Measurements from ENCODE around the gene PPARD.

DNA sequence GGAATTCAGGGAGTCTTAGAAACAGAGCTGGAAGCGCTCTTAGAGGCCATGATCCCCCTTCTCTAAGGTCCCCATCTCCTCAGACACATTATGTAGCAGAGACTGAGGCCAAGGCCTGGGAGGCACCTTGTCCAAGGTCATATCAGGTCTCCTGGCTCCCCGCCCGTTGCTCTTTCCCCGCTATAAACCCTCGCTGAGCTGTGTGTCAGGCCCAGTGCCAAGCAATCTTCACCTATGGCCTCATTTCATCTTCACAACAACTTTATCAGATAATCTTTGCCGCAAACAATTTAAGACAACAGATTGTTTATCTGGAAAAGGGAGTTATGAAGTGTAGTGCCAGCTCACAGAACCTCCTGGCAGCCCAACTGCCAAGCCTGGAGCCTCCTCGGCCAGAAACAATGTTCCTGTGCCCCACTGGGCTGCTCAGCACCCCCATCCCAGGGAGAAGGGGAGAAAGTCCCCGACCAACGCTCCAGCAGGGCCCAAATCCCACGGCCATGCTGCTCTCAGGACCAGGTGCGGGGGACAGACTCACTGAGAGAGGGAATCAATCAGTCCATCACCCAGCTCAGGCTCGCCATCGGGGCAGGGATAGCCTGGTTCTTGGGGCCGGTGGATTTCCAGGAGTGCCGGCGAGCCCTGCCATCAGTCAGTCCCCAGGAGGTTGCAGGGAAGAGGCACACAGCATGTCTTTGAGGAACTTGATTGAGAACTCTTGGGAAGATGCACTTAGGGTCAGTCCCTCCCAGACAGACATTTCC, 92.9 kb downstream of the PPARD start:
- TF ChIP-seq, protein P1, sequence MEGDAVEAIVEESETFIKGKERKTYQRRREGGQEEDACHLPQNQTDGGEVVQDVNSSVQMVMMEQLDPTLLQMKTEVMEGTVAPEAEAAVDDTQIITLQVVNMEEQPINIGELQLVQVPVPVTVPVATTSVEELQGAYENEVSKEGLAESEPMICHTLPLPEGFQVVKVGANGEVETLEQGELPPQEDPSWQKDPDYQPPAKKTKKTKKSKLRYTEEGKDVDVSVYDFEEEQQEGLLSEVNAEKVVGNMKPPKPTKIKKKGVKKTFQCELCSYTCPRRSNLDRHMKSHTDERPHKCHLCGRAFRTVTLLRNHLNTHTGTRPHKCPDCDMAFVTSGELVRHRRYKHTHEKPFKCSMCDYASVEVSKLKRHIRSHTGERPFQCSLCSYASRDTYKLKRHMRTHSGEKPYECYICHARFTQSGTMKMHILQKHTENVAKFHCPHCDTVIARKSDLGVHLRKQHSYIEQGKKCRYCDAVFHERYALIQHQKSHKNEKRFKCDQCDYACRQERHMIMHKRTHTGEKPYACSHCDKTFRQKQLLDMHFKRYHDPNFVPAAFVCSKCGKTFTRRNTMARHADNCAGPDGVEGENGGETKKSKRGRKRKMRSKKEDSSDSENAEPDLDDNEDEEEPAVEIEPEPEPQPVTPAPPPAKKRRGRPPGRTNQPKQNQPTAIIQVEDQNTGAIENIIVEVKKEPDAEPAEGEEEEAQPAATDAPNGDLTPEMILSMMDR (IDR thresholded peaks at IDR 0.05) = no peak
- no peak for TF ChIP-seq EZH2phosphoT487 (IDR thresholded peaks at IDR 0.05)
- TF ChIP-seq EZH2 (IDR thresholded peaks at IDR 0.05) = no peak
